Suprapubic skin (tissue), 4 donors: Measurements from ENCODE around the gene GFY. TPM values are rescaled to one million over a fixed set of nuclear protein-coding genes. Genes with fewer than 3 reads are reported as not detected.
A peak's percentile ranks its signal among the peaks of the same experiment; 100 is the strongest.

ENCODE experiments used
- DNase-seq, 2 donors: peaks; one replicate each; pipeline ENCODE4 v3.0.0-alpha.2; 2019; ENCODE audit warnings: low spot score in 2 of 2
- H3K27ac ChIP-seq: fragments of 200-600 bp; sonication (generic); one replicate; pipeline ENCODE4 v1.5.1; 2019
- H3K27me3 ChIP-seq: fragments of 200-600 bp; sonication (generic); one replicate; pipeline ENCODE4 v1.5.1; 2019
- H3K36me3 ChIP-seq: fragments of 200-600 bp; sonication (generic); one replicate; pipeline ENCODE4 v1.5.1; 2019
- H3K4me1 ChIP-seq: fragments of 200-600 bp; sonication (generic); one replicate; pipeline ENCODE4 v1.5.1; 2019
- H3K4me3 ChIP-seq: fragments of 200-600 bp; sonication (generic); one replicate; pipeline ENCODE4 v1.5.1; 2019; ENCODE audit warnings: mild to moderate bottlenecking
- H3K9me3 ChIP-seq: fragments of 200-600 bp; sonication (generic); one replicate; pipeline ENCODE4 v1.5.1; 2019
- CTCF ChIP-seq, 2 donors: fragments of 200-600 bp in 1 of 2; fragments of 450-650 bp in 1 of 2; sonication (generic) in 1 of 2; IDR thresholded peaks; one replicate each; pipeline ENCODE4 v1.5.1; 2016 to 2019; ENCODE audit warnings: antibody characterized with exemption in 2 of 2, mild to moderate bottlenecking in 1 of 2, moderate library complexity in 1 of 2
- EP300 ChIP-seq: sonication (generic); formaldehyde crosslinking; IDR thresholded peaks from one replicate; pipeline ENCODE4 v1.6.1; 2017; ENCODE audit warnings: antibody characterized with exemption
- POLR2A ChIP-seq, 2 donors: fragments of 450-650 bp; IDR thresholded peaks; one replicate each; pipeline ENCODE4 v1.6.1; 2017; ENCODE audit warnings: antibody characterized with exemption in 2 of 2, mild to moderate bottlenecking in 2 of 2, moderate library complexity in 2 of 2
- POLR2AphosphoS5 ChIP-seq, 3 donors: sonication (generic); formaldehyde crosslinking; IDR thresholded peaks; one replicate each; pipeline ENCODE4 v1.6.1; 2017; ENCODE audit warnings: antibody characterized with exemption in 3 of 3
- WGBS: methylation state at CpG from one replicate; pipeline ENCODE4 v1.1.5; 2018; 5-methylcytosine and 5-hydroxymethylcytosine counted together
- total RNA-seq, 4 donors: library from RNA; depleted of rRNA; stranded (reverse); fragments of >200 nt; gene quantifications; one replicate each; pipeline ENCODE4 v1.1.0, GENCODE V29; 2016

The GFY gene
- total RNA-seq, 4 donors from 2014 or later: not detected

DNA sequence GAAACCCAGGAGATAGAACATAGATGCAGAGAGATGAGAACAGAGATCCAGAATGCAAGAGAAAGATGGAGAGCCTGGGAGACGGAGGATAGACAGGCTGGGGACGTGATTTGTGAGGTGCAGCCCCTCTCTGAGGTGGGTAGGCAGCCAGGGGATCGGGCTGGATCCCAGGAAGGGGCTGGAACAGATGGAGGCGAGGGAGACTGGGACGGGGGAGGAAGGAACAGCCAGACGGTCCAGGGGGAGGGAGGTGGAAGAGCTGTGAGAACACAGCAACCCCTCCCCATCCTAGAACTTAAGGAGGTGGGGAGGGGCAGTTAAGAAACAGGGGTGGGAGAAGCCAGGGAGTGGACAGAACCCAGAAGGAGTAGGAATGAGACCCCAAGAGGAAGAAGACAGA is 13.1 kb downstream of the GFY start:
- Histone ChIP-seq H3K36me3 (no peaks in the 10 kb centered on the region), H3K4me3 (no peak overlapping the region), H3K27me3 (peaks cover 87% of the 10 kb centered on the region), H3K27ac (no peak overlapping the region), H3K9me3 (no peaks in the 10 kb centered on the region), H3K4me1 (peaks cover 27% of the 10 kb centered on the region)
- 20% methylated on average over 6 of the region's 6 CpGs for WGBS
- DNase-seq: no peak
- no peak for TF ChIP-seq CTCF (IDR thresholded peaks at IDR 0.05)

GRCh38 chr19:49439836-49440235 is 14.6 kb downstream of the GFY start:
- peaks cover 71% of the 10 kb centered on the region for H3K27me3 ChIP-seq
- TF ChIP-seq POLR2A (IDR thresholded peaks at IDR 0.05) (no peak), CTCF (IDR thresholded peaks at IDR 0.05) (no peak), EP300 (no peak), POLR2AphosphoS5 (IDR thresholded peaks at IDR 0.05) (no peak)
- no peak for DNase-seq

DNA sequence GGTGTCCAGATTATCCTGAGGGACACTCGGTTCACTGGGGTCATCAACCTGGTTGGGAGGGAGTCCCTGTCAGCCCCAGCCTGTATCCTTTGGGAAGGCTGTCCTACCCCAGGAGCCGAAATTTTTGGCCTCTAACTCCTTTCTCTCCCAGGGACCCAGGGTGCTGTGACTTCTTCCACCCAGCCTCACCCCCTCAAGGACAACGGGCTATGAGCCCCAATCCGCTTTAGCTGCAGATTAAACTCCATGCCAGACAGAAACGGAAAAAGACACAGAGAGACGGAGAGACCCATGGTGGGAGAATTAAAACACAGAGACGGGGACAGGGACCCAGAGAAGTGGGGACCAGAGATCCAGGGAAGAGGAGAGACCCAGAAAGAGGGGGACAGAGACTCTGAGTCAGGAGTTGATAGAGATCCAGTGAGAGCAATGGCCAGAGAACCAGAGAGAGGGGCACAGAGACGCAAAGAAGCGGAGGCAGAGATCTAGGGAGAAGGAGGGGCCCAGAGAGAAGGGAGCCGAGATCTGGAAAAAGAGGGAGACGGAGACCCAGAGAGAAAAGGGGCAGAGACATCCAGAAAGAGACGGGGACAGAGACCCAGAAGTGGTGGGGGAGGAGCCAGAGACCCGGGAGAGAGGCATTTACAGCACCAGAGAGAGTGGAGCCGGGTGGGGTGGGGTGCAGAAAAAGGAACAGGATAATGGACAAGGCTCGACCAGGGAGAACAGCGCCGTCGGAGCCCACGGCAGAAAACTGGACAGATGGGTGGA is 15.4 kb downstream of the GFY start:
- 18% methylated on average over 19 of the region's 19 CpGs for WGBS
- H3K27me3 ChIP-seq: peaks cover 64% of the 10 kb centered on the region
- no peaks in the 10 kb centered on the region for H3K36me3 ChIP-seq
- no peak overlapping the region for H3K27ac ChIP-seq
- peaks cover 35% of the 10 kb centered on the region for H3K4me1 ChIP-seq
- H3K4me3 ChIP-seq: peak overlapping the region; percentile 78
- peak in 1 of 2 donors; percentile 75 for DNase-seq
- TF ChIP-seq POLR2A (IDR thresholded peaks at IDR 0.05): no peak
- no peak for TF ChIP-seq POLR2AphosphoS5 (IDR thresholded peaks at IDR 0.05)
- TF ChIP-seq CTCF (IDR thresholded peaks at IDR 0.05): no peak
- TF ChIP-seq EP300: no peak
- H3K9me3 ChIP-seq: no peaks in the 10 kb centered on the region

More at GRCh38 chr19:49439836-49440235, 14.6 kb downstream of the GFY start:
- Histone ChIP-seq H3K4me1 (peaks cover 35% of the 10 kb centered on the region), H3K4me3 (no peak overlapping the region), H3K27ac (no peak overlapping the region), H3K36me3 (no peaks in the 10 kb centered on the region), H3K9me3 (no peaks in the 10 kb centered on the region)
- 43% methylated on average over 6 of the region's 6 CpGs for WGBS

- 4% methylated on average over 28 of the region's 56 CpGs for WGBS
- Histone ChIP-seq H3K4me3 (peak within 1 kb of the TSS; percentile 78), H3K9me3 (no peaks in the 10 kb centered on the region), H3K36me3 (peaks cover 2% of the 10 kb centered on the region), H3K27ac (peak within 1 kb of the TSS; percentile 70), H3K27me3 (peaks cover 56% of the 10 kb centered on the region), H3K4me1 (peaks cover 34% of the 10 kb centered on the region)
- peak; percentile 89 for DNase-seq
- TF ChIP-seq CTCF (IDR thresholded peaks at IDR 0.05) (no peak), POLR2AphosphoS5 (IDR thresholded peaks at IDR 0.05) (no peak), EP300 (no peak), POLR2A (IDR thresholded peaks at IDR 0.05) (no peak)
These were observed 16.2 kb downstream of the GFY start, which contains the start of gene SLC17A7 for GRCh38 chr19:49441210-49441959. Gene SLC17A7, minus strand, starts transcription at chr19:49441527. Its CDS starts 148 bp downstream, at chr19:49441379.

GRCh38 chr19:49441960-49442350 is 16.8 kb downstream of the GFY start:
- H3K4me3 ChIP-seq: peak overlapping the region; percentile 78
- H3K36me3 ChIP-seq: peaks cover 6% of the 10 kb centered on the region
- no peak for DNase-seq
- peaks cover 50% of the 10 kb centered on the region for H3K27me3 ChIP-seq
- 11% methylated on average over 14 of the region's 14 CpGs for WGBS
- peak overlapping the region; percentile 70 for H3K27ac ChIP-seq
- no peaks in the 10 kb centered on the region for H3K9me3 ChIP-seq
- H3K4me1 ChIP-seq: peaks cover 32% of the 10 kb centered on the region
- TF ChIP-seq CTCF (IDR thresholded peaks at IDR 0.05) (no peak), POLR2AphosphoS5 (IDR thresholded peaks at IDR 0.05) (no peak), EP300 (no peak), POLR2A (IDR thresholded peaks at IDR 0.05) (no peak)
